22Rv1 (cell line): ENCODE results near the gene SS18L1.

Source experiments
- ZFX ChIP-seq: fragments of 450-650 bp; IDR thresholded peaks from 2 replicates; pipeline ENCODE4 v1.6.1; 2017; ENCODE audit warnings: antibody characterized with exemption, borderline replicate concordance
- TF ChIP-seq, protein P1 (sequence below): fragments of 450-650 bp; IDR thresholded peaks from 2 replicates; pipeline ENCODE4 v1.5.1; 2017; ENCODE audit warnings: mild to moderate bottlenecking

DNA sequence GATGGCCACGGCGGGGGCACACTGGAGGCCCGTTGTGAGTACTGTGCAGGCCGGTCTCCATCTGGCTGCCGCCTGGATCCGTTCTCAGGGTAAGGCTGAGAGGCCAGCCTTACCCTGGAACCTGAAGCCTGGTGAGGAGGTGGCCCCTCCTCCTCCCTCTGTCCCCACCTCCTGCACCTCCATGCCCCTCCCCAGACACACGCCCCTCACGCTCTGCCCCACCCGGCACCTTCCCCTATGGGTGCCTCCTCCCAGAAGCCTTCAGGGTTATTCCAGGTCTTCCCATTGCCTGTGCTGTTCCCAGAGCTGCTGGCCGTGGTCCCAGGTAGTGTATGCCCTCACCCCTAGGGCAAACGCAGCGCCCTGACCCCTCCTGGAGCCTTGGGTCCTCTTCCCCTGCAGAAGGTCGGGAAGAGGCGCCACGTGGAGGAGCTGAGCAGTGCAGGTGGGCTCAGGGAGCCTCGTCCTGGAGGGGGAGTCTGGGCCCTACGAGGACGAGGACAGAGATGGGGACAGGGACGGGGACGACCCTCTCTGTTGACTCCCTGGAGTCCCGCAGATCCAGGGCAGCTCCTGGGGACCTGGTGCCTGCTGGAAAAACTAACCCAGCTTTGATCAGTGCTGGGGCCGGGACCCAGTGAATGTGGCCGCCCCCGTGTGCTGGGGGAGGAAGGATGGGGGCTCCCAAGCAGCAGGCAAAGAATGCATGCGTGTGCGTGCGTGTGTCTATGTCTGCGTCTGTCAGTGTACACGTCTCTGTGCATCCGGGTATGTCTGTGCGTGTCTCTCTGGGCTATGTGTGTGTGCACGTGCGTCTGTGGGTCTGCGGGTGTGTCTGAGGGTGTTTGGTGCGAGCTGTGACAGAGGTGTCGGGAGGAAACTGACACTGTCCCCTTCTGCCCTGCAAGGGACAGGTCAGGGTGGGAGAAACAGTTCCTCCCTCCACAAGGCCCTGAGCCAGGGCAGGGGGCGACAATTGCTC is 84.7 kb downstream of the SS18L1 start:
- TF ChIP-seq, protein P1, sequence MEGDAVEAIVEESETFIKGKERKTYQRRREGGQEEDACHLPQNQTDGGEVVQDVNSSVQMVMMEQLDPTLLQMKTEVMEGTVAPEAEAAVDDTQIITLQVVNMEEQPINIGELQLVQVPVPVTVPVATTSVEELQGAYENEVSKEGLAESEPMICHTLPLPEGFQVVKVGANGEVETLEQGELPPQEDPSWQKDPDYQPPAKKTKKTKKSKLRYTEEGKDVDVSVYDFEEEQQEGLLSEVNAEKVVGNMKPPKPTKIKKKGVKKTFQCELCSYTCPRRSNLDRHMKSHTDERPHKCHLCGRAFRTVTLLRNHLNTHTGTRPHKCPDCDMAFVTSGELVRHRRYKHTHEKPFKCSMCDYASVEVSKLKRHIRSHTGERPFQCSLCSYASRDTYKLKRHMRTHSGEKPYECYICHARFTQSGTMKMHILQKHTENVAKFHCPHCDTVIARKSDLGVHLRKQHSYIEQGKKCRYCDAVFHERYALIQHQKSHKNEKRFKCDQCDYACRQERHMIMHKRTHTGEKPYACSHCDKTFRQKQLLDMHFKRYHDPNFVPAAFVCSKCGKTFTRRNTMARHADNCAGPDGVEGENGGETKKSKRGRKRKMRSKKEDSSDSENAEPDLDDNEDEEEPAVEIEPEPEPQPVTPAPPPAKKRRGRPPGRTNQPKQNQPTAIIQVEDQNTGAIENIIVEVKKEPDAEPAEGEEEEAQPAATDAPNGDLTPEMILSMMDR, result 0 out of 2 replicates have a peak, but pooled peaks have one; percentile 6
- no peak for TF ChIP-seq ZFX
